A549 (cell line): ENCODE data around the gene NRM. TPM values are rescaled to one million over a fixed set of nuclear protein-coding genes. Genes with fewer than 3 reads are reported as not detected.
A peak's percentile ranks its signal among the peaks of the same experiment; 100 is the strongest.

ENCODE experiments used
- ATAC-seq, 2 experiments: fragments of 200-7000 bp in 1 of 2; fragments of >200 bp in 1 of 2; cut with Nextera tagmentation in 1 of 2; cut with Tn5 transposase in 1 of 2; 3 replicates each; pipeline versions ENCODE4 v1.8.0 to v1.9.1; 2018 to 2020; ENCODE audit warnings: mild to moderate bottlenecking in 1 of 2, moderate library complexity in 1 of 2
- CTCF ChIA-PET: fragments of 300-600 bp; sonication (Branson Sonifier 250); formaldehyde crosslinking; extraction: SDS; loops from one replicate; lab custom pipeline; 2021; ENCODE audit warnings: antibody characterized with exemption, inconsistent platforms; lab: Yijun Ruan, JAX
- POLR2A ChIA-PET: fragments of 350-600 bp; formaldehyde crosslinking; extraction: SDS; loops from one replicate; lab custom pipeline; 2021; ENCODE audit warnings: antibody characterized with exemption, inconsistent platforms; lab: Yijun Ruan, JAX
- DNase-seq, 2 experiments: peaks; one replicate each; pipeline versions ENCODE4 v3.0.0 to v3.0.0-alpha.2; 2011 to 2016; ENCODE audit warnings: low read depth in 1 of 2, low spot score in 1 of 2
- FAIRE-seq: peaks from 2 replicates; lab custom pipeline; 2011; peaks lifted over from hg19 to GRCh38; lab: Jason Lieb, UNC
- H3K27ac ChIP-seq, 2 experiments: fragments of >200 bp; sonication (Bioruptor Twin); formaldehyde crosslinking; 3 replicates each; pipeline ENCODE4 v1.5.1; 2016 to 2017
- H3K4me1 ChIP-seq: fragments of >200 bp; sonication (Bioruptor Twin); formaldehyde crosslinking; 3 replicates; pipeline ENCODE4 v1.6.1; 2016
- H3K4me2 ChIP-seq: fragments of >200 bp; sonication (Bioruptor Twin); formaldehyde crosslinking; 3 replicates; pipeline ENCODE4 v1.6.1; 2016
- H3K4me3 ChIP-seq: fragments of >200 bp; sonication (Bioruptor Twin); formaldehyde crosslinking; 3 replicates; pipeline ENCODE4 v1.5.1; 2016
- H3K9me3 ChIP-seq: fragments of >200 bp; sonication (Bioruptor Twin); formaldehyde crosslinking; 3 replicates; pipeline ENCODE4 v1.6.1; 2016
- EHF ChIP-seq: fragments of 250-450 bp; sonication (Bioruptor Pico); IDR thresholded peaks from 2 replicates; pipeline ENCODE4 v1.5.0; 2020; ENCODE audit warnings: mild to moderate bottlenecking
- EP300 ChIP-seq, 2 experiments: fragments of >200 bp; sonication (Bioruptor Twin); formaldehyde crosslinking; IDR thresholded peaks; 2 replicates in 1 of 2; 3 replicates in 1 of 2; pipeline ENCODE4 v1.6.1; 2016 to 2017
- GATA3 ChIP-seq: IDR thresholded peaks from 2 replicates; pipeline ENCODE4 v1.6.1; 2012; ENCODE audit warnings: borderline replicate concordance
- HDAC2 ChIP-seq: fragments of 200-600 bp; sonication (generic); IDR thresholded peaks from 2 replicates; pipeline ENCODE4 v1.6.1; 2016
- MAFK ChIP-seq: fragments of 450-650 bp; IDR thresholded peaks from 2 replicates; pipeline ENCODE4 v1.6.1; 2014; ENCODE audit not compliant: partially characterized antibody
- MAZ ChIP-seq: fragments of 150-350 bp; IDR thresholded peaks from 2 replicates; pipeline ENCODE4 v1.6.1; 2014; ENCODE audit warnings: antibody characterized with exemption, low read depth, low read length, borderline replicate concordance
- PHF8 ChIP-seq: fragments of 200-600 bp; sonication (generic); IDR thresholded peaks from 2 replicates; pipeline ENCODE4 v1.6.1; 2016; ENCODE audit warnings: low read depth, mild to moderate bottlenecking, antibody characterized with exemption, moderate library complexity, borderline replicate concordance
- POLR2A ChIP-seq: IDR thresholded peaks from 2 replicates; pipeline ENCODE4 v1.6.1; 2012; ENCODE audit warnings: mild to moderate bottlenecking, low read length
- POLR2AphosphoS2 ChIP-seq: conservative IDR thresholded peaks from 2 replicates; pipeline ENCODE4 v1.6.1; 2012; ENCODE audit warnings: low read length, improper control_type of control experiment, inconsistent platforms
- RFX5 ChIP-seq: fragments of 450-650 bp; IDR thresholded peaks from 2 replicates; pipeline ENCODE4 v1.7.1; 2014; ENCODE audit warnings: antibody characterized with exemption, mild to moderate bottlenecking, moderate library complexity
- RNF2 ChIP-seq: fragments of 200-600 bp; sonication (generic); IDR thresholded peaks from 2 replicates; pipeline ENCODE4 v1.6.1; 2016; ENCODE audit warnings: low read depth, mild to moderate bottlenecking, antibody characterized with exemption, moderate library complexity, borderline replicate concordance
- SREBF2 ChIP-seq: fragments of 450-650 bp; IDR thresholded peaks from 2 replicates; pipeline ENCODE4 v1.6.1; 2014; ENCODE audit warnings: mild to moderate bottlenecking, moderate library complexity
- ZFP36 ChIP-seq: fragments of 450-650 bp; IDR thresholded peaks from 2 replicates; pipeline ENCODE4 v1.6.1; 2014; ENCODE audit warnings: borderline replicate concordance; ENCODE audit not compliant: partially characterized antibody
- ZNF302 ChIP-seq: fragments of 250-450 bp; sonication (Bioruptor Pico); IDR thresholded peaks from 2 replicates; pipeline ENCODE4 v1.9.0; 2021; ENCODE audit warnings: inconsistent platforms, mild to moderate bottlenecking, moderate library complexity
- ZSCAN20 ChIP-seq: fragments of 250-450 bp; sonication (Bioruptor Pico); IDR thresholded peaks from 2 replicates; pipeline ENCODE4 v1.8.0; 2022; ENCODE audit warnings: mild to moderate bottlenecking, moderate library complexity
- WGBS: methylation state at CpG from one replicate; pipeline ENCODE4 v1.1.6; 2017; ENCODE audit errors: missing lambda C conversion rate; 5-methylcytosine and 5-hydroxymethylcytosine counted together
- polyA plus RNA-seq, 4 experiments: library from polyadenylated mRNA; depleted of rRNA in 3 of 4; stranded (reverse); fragments of >200 nt; fragmentation: RNase III in 1 of 4; extraction: RNeasy Plus Mini Kit Qiagen cat#74134 plus additional on column Dnase treatment in 1 of 4; gene quantifications; 2 replicates in 3 of 4; 3 replicates in 1 of 4; pipeline ENCODE4 v1.2.3, GENCODE V29; 2011 to 2017
- TF ChIP-seq, protein P1 (sequence below): IDR thresholded peaks from 2 replicates; pipeline ENCODE4 v1.6.1; 2012; ENCODE audit warnings: low read depth, borderline replicate concordance
- TF ChIP-seq, protein P2 (sequence below): fragments of >200 bp; sonication (Bioruptor Twin); formaldehyde crosslinking; IDR thresholded peaks from 3 replicates; pipeline ENCODE4 v1.5.1; 2016
- TF ChIP-seq, protein P3 (sequence below): fragments of >200 bp; sonication (Bioruptor Twin); formaldehyde crosslinking; IDR thresholded peaks from 3 replicates; pipeline ENCODE4 v1.6.1; 2016
- TF ChIP-seq, protein P4 (sequence below): fragments of 150-350 bp; IDR thresholded peaks from 2 replicates; pipeline ENCODE4 v1.6.1; 2014; ENCODE audit warnings: low read depth, mild to moderate bottlenecking, low read length

The NRM gene
- polyA plus RNA-seq, 2 of the 4 experiments (the other 2 are of a cell fraction), result 11.3 to 13.0 TPM

DNA sequence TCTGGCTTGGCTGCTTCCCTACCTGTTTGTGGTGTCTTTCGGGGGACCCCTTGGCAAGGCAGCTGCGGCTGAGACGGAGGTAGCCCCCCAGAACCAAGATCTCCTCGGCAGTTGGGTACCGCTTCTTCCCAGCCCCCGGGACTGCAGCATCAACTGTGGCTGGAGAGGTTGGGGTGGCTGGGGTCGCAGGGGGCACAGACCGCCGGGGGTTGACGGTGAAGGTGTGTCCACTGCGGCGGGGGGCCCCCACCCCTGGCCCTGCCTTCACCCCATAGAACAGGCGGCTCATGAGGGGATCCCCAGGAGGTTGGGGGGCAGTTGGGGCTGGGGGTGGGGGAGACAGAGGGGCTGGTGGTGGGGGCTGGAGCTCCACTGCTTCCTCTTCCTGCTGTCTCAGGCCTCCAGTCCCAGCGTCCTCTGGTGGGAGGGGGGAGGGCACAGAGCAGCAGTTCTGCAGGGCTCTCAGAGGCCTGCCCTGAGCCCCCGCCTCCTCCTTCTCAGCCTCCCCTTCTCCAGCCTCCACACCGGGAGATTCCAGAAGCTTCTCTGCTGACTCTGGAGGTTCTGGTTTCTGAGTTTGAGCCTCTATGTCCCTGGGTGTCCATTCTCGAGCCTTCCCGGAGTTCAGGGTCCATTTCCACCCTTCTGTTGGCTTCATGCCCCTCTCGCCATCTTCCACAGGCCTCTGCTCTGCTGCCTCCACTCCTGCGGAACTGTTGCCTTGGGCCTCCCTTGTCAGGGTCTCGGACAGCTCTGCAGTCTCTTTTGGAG is 6.2 kb downstream of the NRM start:
- Histone ChIP-seq H3K9me3 (no peaks in the 10 kb centered on the region), H3K27ac (peak overlapping the region; percentile 83 to 99), H3K4me3 (peak overlapping the region; percentile 84), H3K4me1 (peaks cover 59% of the 10 kb centered on the region), H3K4me2 (peak overlapping the region; percentile 79)
- CTCF ChIA-PET, result interaction anchor here (0.7 to 17.1 kb wide), 6 partner anchors 11 to 54 kb away, joined by 3 to 539 read pairs (median 3); partner anchors contain the start of genes MDC1 and TUBB
- no peak for DNase-seq
- POLR2A ChIA-PET, result interaction anchor here (1.2 kb wide), 1 partner anchor 33 kb away, joined by 3 read pairs; the partner anchor contains the start of gene MDC1
- ATAC-seq, result no peak
- FAIRE-seq, result no peak
- TF ChIP-seq HDAC2, result no peak
- TF ChIP-seq POLR2A, result no peak
- no peak for TF ChIP-seq SREBF2
- TF ChIP-seq MAZ, result no peak
- TF ChIP-seq RNF2, result no peak
- TF ChIP-seq GATA3, result no peak
- no peak for TF ChIP-seq ZFP36
- TF ChIP-seq EP300 (IDR thresholded peaks at IDR 0.05), result no peak
- TF ChIP-seq EHF (CRISPR knock-in tag), result no peak
- no peak for TF ChIP-seq RFX5
- no peak for TF ChIP-seq ZSCAN20 (CRISPR knock-in tag)
- no peak for TF ChIP-seq POLR2AphosphoS2
- TF ChIP-seq, protein P1, sequence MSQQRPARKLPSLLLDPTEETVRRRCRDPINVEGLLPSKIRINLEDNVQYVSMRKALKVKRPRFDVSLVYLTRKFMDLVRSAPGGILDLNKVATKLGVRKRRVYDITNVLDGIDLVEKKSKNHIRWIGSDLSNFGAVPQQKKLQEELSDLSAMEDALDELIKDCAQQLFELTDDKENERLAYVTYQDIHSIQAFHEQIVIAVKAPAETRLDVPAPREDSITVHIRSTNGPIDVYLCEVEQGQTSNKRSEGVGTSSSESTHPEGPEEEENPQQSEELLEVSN, result no peak
- WGBS, result 46% methylated on average over 11 of the region's 21 CpGs

DNA sequence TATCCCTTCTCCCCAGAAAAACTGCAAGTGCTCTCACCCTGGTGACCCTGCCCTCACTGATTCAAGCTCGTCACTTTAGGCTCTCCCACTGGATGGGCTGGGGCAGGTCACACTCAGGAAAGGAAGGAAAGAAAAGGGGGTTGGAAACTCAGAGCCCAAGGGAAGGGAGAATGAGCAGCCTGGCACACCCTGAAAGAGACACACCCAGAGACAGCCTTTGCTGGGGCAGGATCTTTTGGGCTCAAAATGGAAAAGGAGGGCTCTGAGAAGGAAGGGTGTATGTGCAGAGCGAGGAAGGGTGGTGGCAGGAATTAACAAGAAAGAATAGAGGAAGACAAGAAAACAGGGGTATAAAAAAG is 6.8 kb downstream of the NRM start:
- Histone ChIP-seq H3K9me3 (no peaks in the 10 kb centered on the region), H3K4me1 (peaks cover 62% of the 10 kb centered on the region), H3K27ac (peak overlapping the region; percentile 83 to 99), H3K4me3 (peak overlapping the region; percentile 84), H3K4me2 (peak overlapping the region; percentile 79)
- FAIRE-seq, result no peak
- no peak for ATAC-seq
- DNase-seq, result no peak
- ChIA-PET CTCF (interaction anchor here (2.8 to 17.1 kb wide), 2 partner anchors 11 to 42 kb away, joined by 11 to 539 read pairs; partner anchors contain the start of genes DHX16, MDC1 and TUBB), POLR2A (interaction anchor here (1.2 to 1.6 kb wide), 2 partner anchors 33 kb away, joined by 3 to 4 read pairs; partner anchors contain the start of gene MDC1)
- no peak for TF ChIP-seq ZFP36
- WGBS, result 56% methylated on average over 1 of the region's 2 CpGs

DNA sequence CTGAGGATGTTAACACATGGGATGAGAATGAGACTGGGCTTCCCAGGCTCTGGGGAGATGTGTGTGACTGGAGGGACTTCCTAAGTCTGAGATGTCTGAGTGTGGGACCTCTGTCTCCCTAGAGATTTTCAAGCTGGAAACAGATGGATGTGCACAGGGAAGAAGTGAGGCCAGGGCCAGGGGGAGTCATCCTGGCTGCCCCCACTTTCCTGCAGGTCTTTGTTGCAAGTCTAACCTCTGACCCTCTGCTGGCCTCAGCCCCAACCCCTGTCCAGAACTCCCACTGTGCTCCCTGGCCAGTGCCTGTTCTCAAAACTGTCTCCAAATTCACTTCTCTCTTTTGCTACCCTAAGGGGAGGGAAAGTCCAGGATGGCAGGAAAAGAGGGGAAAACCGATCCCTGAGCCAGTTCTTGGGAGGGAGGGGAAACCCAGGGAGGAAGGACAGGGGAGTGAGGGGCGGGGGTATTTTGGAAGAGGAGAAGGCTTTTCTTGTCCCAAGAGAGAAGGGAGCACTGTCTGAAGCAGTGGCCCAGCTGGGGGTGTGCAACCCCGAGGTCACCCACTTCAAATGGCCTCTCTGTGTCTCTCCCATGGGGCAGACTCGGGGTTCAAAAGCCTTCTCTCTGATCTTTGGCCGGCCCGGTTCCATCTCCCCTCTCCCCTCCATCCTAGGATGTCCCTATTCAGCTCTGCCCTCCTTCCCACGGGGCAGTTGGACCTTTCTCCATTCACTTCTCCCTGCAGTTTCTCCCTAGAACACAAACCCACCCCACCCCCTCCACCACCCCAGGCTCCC is 7.4 kb downstream of the NRM start:
- Histone ChIP-seq H3K4me2 (peak overlapping the region; percentile 79), H3K27ac (peak overlapping the region; percentile 83 to 99), H3K4me1 (peaks cover 60% of the 10 kb centered on the region), H3K9me3 (no peaks in the 10 kb centered on the region), H3K4me3 (peak overlapping the region; percentile 84)
- TF ChIP-seq, protein P2, sequence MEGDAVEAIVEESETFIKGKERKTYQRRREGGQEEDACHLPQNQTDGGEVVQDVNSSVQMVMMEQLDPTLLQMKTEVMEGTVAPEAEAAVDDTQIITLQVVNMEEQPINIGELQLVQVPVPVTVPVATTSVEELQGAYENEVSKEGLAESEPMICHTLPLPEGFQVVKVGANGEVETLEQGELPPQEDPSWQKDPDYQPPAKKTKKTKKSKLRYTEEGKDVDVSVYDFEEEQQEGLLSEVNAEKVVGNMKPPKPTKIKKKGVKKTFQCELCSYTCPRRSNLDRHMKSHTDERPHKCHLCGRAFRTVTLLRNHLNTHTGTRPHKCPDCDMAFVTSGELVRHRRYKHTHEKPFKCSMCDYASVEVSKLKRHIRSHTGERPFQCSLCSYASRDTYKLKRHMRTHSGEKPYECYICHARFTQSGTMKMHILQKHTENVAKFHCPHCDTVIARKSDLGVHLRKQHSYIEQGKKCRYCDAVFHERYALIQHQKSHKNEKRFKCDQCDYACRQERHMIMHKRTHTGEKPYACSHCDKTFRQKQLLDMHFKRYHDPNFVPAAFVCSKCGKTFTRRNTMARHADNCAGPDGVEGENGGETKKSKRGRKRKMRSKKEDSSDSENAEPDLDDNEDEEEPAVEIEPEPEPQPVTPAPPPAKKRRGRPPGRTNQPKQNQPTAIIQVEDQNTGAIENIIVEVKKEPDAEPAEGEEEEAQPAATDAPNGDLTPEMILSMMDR, result no peak
- TF ChIP-seq MAFK (no peak), HDAC2 (no peak), ZNF302 (CRISPR knock-in tag) (no peak), PHF8 (no peak)
- TF ChIP-seq, protein P3, sequence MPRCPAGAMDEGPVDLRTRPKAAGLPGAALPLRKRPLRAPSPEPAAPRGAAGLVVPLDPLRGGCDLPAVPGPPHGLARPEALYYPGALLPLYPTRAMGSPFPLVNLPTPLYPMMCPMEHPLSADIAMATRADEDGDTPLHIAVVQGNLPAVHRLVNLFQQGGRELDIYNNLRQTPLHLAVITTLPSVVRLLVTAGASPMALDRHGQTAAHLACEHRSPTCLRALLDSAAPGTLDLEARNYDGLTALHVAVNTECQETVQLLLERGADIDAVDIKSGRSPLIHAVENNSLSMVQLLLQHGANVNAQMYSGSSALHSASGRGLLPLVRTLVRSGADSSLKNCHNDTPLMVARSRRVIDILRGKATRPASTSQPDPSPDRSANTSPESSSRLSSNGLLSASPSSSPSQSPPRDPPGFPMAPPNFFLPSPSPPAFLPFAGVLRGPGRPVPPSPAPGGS, result no peak
- TF ChIP-seq, protein P4, sequence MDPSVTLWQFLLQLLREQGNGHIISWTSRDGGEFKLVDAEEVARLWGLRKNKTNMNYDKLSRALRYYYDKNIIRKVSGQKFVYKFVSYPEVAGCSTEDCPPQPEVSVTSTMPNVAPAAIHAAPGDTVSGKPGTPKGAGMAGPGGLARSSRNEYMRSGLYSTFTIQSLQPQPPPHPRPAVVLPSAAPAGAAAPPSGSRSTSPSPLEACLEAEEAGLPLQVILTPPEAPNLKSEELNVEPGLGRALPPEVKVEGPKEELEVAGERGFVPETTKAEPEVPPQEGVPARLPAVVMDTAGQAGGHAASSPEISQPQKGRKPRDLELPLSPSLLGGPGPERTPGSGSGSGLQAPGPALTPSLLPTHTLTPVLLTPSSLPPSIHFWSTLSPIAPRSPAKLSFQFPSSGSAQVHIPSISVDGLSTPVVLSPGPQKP, result no peak
- ChIA-PET CTCF (interaction anchor here (2.8 to 17.1 kb wide), 2 partner anchors 10 to 43 kb away, joined by 11 to 539 read pairs; partner anchors contain the start of genes DHX16, MDC1 and TUBB), POLR2A (interaction anchor here (1.6 kb wide), 1 partner anchor 34 kb away, joined by 4 read pairs; the partner anchor contains the start of gene MDC1)
- DNase-seq (no peak), ATAC-seq (no peak), FAIRE-seq (no peak)
- 16% methylated on average over 7 of the region's 7 CpGs for WGBS
